PC-3 (cell line): Measurements from ENCODE around the gene FAM89B.

Experiments used
- EZH2 ChIP-seq: fragments of 300-600 bp; sonication (generic); IDR thresholded peaks from one replicate; pipeline ENCODE4 v1.6.1; 2017; ENCODE audit warnings: antibody characterized with exemption, mild to moderate bottlenecking, low read length; ENCODE audit not compliant: unreplicated experiment
- EZH2phosphoT487 ChIP-seq: fragments of 300-600 bp; sonication (generic); IDR thresholded peaks from 2 replicates; pipeline ENCODE4 v1.6.1; 2018; ENCODE audit warnings: mild to moderate bottlenecking, antibody characterized with exemption, low read length, borderline replicate concordance
- TF ChIP-seq, protein P1 (sequence below): fragments of 300-600 bp; sonication (generic); conservative IDR thresholded peaks from 2 replicates; pipeline ENCODE4 v1.5.1; 2017; ENCODE audit warnings: antibody characterized with exemption, low read depth, mild to moderate bottlenecking, low read length

DNA sequence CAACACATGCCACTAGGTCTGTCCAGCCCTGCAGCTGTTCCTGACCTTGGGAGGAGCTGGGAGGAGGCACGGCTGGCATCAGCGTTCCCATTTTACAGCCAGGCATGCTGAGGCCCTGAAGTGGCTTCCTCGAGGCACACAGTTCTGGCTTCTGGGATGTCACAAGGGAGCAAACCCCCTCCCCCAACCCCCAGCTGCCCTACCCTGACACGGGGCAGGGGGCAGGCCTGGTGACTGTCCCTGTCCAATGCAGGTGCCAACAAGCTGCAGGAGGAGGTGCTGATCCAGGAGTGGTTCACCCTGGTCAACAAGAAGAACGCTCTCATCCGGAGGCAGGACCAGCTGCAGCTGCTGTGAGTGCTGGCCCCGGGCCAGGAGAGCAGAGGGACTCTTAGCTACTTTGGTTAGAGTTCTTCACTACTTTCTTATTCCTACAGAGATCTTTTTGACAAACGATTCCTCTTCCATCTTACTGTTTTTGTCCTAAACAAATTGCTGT is 18.0 kb downstream of the FAM89B start:
- TF ChIP-seq, protein P1, sequence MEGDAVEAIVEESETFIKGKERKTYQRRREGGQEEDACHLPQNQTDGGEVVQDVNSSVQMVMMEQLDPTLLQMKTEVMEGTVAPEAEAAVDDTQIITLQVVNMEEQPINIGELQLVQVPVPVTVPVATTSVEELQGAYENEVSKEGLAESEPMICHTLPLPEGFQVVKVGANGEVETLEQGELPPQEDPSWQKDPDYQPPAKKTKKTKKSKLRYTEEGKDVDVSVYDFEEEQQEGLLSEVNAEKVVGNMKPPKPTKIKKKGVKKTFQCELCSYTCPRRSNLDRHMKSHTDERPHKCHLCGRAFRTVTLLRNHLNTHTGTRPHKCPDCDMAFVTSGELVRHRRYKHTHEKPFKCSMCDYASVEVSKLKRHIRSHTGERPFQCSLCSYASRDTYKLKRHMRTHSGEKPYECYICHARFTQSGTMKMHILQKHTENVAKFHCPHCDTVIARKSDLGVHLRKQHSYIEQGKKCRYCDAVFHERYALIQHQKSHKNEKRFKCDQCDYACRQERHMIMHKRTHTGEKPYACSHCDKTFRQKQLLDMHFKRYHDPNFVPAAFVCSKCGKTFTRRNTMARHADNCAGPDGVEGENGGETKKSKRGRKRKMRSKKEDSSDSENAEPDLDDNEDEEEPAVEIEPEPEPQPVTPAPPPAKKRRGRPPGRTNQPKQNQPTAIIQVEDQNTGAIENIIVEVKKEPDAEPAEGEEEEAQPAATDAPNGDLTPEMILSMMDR, result no peak
- no peak for TF ChIP-seq EZH2phosphoT487
- no peak for TF ChIP-seq EZH2
